Neural crest cell (in vitro differentiated cells): Measurements from ENCODE around the gene GDF10. TPM values are rescaled to one million over a fixed set of nuclear protein-coding genes. Genes with fewer than 3 reads are reported as not detected.

Experiments used
- DNase-seq: peaks from one replicate; pipeline ENCODE4 v3.0.0; 2021; ENCODE audit warnings: low read depth, mixed read lengths, low spot score
- H3K27ac Mint-ChIP-seq: one replicate; pipeline ENCODE4 v1.8.0; 2021; ENCODE audit warnings: mild to moderate bottlenecking, mixed read lengths; ENCODE audit not compliant: unreplicated experiment
- H3K27me3 Mint-ChIP-seq: 2 replicates; pipeline ENCODE4 v1.8.0; 2021; ENCODE audit warnings: low read depth, mild to moderate bottlenecking, mixed read lengths
- H3K36me3 Mint-ChIP-seq: 2 replicates; pipeline ENCODE4 v1.8.0; 2021; ENCODE audit warnings: low read depth, mild to moderate bottlenecking, mixed read lengths
- H3K4me1 Mint-ChIP-seq: 2 replicates; pipeline ENCODE4 v1.8.0; 2021; ENCODE audit warnings: mixed read lengths
- H3K4me3 Mint-ChIP-seq: one replicate; pipeline ENCODE4 v1.8.0; 2021; ENCODE audit warnings: mild to moderate bottlenecking, mixed read lengths
- H3K9me3 Mint-ChIP-seq: 2 replicates; pipeline ENCODE4 v1.8.0; 2021; ENCODE audit warnings: mixed read lengths
- total RNA-seq: library from RNA; stranded (reverse); gene quantifications from 2 replicates; pipeline ENCODE4 v1.2.1, GENCODE V29; 2021
- TF ChIP-seq, protein P1 (sequence below): fragments of 200-600 bp; sonication (generic); conservative IDR thresholded peaks from 2 replicates; pipeline ENCODE4 v1.5.0; 2021; ENCODE audit warnings: antibody characterized with exemption, mild to moderate bottlenecking

The GDF10 gene
- total RNA-seq, 1 donor from 2014 or later = 2.9 TPM

DNA sequence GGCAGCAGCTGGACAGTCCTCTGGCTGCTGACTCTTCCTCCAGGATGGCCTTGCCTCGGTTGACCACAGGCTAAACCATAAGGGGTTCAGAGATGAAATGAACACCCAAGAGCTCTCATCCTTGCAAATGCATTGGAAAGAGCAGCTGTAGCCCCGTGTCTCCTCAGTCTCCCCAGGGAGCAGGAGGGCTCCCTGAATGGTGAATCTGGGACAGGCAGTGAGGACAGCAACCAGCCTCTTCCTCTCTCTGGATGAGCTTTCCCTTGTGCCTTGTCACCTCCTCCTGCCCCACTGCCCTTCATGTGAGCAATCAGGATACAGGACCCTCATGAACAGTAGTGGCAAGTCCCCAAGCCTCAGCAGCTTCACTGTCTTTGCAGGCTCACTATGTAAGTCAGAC, 23.9 kb upstream of the GDF10 start:
- DNase-seq = no peak
- TF ChIP-seq, protein P1, sequence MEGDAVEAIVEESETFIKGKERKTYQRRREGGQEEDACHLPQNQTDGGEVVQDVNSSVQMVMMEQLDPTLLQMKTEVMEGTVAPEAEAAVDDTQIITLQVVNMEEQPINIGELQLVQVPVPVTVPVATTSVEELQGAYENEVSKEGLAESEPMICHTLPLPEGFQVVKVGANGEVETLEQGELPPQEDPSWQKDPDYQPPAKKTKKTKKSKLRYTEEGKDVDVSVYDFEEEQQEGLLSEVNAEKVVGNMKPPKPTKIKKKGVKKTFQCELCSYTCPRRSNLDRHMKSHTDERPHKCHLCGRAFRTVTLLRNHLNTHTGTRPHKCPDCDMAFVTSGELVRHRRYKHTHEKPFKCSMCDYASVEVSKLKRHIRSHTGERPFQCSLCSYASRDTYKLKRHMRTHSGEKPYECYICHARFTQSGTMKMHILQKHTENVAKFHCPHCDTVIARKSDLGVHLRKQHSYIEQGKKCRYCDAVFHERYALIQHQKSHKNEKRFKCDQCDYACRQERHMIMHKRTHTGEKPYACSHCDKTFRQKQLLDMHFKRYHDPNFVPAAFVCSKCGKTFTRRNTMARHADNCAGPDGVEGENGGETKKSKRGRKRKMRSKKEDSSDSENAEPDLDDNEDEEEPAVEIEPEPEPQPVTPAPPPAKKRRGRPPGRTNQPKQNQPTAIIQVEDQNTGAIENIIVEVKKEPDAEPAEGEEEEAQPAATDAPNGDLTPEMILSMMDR = no peak
- peaks cover 4% of the 10 kb centered on the region for H3K36me3 Mint-ChIP-seq
- H3K4me3 Mint-ChIP-seq = no peak overlapping the region
- no peaks in the 10 kb centered on the region for H3K27me3 Mint-ChIP-seq
- H3K27ac Mint-ChIP-seq = peak overlapping the region; percentile 82
- peaks cover 11% of the 10 kb centered on the region for H3K9me3 Mint-ChIP-seq
- no peaks in the 10 kb centered on the region for H3K4me1 Mint-ChIP-seq

DNA sequence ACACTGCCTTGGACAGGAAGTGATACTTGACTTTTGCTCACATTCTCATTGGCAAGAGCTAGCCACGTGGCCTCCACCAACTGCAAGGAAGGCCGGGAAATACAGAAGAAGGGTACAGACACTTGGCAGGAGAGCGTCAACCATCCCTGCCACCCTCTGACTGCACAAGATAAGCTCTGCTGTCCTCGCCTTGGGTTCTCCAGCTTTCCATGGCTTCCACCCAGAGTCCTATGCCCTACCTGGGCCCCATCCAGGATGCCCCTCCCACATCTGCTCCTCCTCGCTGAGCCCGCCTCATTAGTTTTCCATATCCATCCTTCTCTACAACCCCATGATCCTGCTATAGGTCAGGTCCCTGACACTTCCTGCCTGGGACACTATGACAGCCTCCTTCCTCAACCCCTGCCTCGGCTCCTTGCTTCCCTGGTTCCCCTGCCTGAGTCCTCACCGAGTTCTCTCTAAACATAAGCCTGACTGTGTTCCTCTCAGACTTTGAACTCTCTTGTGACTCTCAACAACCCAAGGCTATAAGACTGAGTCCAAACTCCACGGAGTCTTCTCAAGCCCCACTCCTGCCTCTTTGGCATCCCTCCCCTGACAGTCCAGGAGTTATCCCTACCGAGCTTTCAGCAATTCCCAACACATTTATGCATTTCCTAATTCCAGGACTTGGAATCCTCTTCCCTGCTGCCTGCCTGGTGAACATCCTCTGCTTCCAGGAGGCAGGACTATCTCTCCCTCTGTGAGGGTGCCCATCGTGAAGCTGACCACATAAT, 23.2 kb upstream of the GDF10 start:
- Mint-ChIP-seq H3K4me1 (no peaks in the 10 kb centered on the region), H3K4me3 (no peak overlapping the region), H3K27ac (no peak overlapping the region), H3K9me3 (peaks cover 7% of the 10 kb centered on the region), H3K36me3 (peaks cover 4% of the 10 kb centered on the region), H3K27me3 (no peaks in the 10 kb centered on the region)
- TF ChIP-seq, protein P1 = no peak
- DNase-seq = no peak

DNA sequence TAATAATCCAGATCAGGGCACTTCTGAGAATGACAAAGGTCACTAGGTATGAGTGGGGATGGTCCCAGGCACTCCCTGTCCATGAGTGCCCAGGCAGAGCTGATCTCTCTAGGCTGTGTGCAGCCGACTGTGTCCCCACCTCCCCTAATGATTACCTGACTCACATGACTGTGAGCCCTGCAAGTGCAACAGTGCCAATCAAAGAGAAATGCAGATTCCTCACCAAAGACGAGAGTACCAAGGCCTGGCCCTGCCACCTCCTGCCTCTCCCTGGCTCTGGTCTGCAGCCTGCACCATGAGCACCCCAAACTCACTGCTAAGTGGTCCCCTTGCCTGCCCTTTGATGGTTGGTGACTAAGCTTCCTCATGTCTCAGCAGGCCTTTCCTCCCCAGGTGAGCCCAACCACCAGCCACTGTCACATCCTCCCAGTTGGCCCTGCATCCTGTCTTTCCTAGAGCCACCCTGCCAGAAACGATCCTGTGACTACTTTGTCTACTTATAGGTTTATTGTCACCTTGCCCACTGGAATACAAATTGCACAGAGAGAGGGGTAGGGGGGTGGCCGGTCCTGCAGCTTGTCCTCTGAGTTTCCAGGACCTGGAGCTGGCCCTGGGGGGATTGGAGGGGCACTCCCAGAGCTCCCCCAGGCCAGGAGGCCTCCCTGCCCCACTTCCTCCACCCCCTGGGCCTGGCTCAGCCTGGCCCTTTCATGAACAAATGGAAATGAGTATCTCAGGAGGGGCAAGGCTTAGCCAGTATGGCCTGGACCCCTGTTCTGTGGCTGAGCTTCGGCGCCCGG, 22.4 kb upstream of the GDF10 start:
- no peak for DNase-seq
- Mint-ChIP-seq H3K36me3 (peaks cover 4% of the 10 kb centered on the region), H3K9me3 (peaks cover 5% of the 10 kb centered on the region), H3K27me3 (no peaks in the 10 kb centered on the region), H3K4me1 (no peaks in the 10 kb centered on the region), H3K4me3 (no peak overlapping the region), H3K27ac (peak overlapping the region; percentile 60)
- TF ChIP-seq, protein P1 = no peak

DNA sequence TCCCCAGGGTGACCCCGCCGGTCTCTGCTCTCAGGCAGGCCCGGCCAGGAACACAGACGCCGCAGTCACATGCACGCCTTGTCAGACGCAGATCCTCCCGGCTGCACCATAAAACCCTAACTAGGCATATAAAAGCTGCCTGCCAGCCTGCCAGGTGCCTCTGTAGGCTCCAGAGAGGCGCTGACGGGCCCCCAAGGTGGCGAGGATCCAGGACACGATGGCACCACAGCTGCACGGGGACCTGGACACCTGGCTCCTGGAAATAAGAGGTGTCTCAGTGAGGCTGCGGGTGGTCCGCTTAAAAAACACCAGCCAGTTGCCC, 21.9 kb upstream of the GDF10 start:
- H3K9me3 Mint-ChIP-seq = peaks cover 5% of the 10 kb centered on the region
- no peak for DNase-seq
- TF ChIP-seq, protein P1 = no peak
- no peaks in the 10 kb centered on the region for H3K27me3 Mint-ChIP-seq
- H3K27ac Mint-ChIP-seq = no peak overlapping the region
- peaks cover 4% of the 10 kb centered on the region for H3K36me3 Mint-ChIP-seq
- H3K4me3 Mint-ChIP-seq = no peak overlapping the region
- H3K4me1 Mint-ChIP-seq = no peaks in the 10 kb centered on the region

DNA sequence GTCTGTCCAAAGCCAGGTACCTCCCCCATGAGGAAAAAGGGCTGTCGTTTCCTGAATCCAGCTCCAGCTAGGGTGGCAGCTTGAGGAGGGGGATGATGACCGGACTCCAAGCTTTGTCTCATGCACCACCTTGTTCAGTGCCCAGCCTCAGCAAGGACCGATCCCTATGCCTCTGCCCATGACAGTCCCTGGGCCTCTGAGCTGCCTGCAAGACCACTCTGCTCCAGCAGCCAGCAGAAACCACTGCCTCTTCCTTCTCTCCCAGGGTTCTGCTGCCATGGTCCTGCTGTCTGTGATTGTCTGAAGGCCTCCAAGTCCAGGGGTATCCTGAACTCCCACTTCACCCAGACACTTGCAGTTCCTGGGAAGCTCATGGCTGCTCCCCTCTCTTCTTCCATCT, 21.3 kb upstream of the GDF10 start:
- Mint-ChIP-seq H3K27me3 (no peaks in the 10 kb centered on the region), H3K9me3 (peaks cover under 1% of the 10 kb centered on the region), H3K27ac (no peak overlapping the region), H3K36me3 (peaks cover 1% of the 10 kb centered on the region), H3K4me1 (no peaks in the 10 kb centered on the region), H3K4me3 (no peak overlapping the region)
- TF ChIP-seq, protein P1 = no peak
- DNase-seq = no peak
